NB4 (cell line): ENCODE results near the gene PSMC2.

Experiments used
- CTCF ChIP-seq: IDR thresholded peaks from one replicate; pipeline ENCODE4 v1.5.1; 2012; ENCODE audit warnings: low read depth, low read length
- POLR2A ChIP-seq: IDR thresholded peaks from 2 replicates; pipeline ENCODE4 v1.6.1; 2011; ENCODE audit warnings: mild to moderate bottlenecking; ENCODE audit not compliant: insufficient read length; ENCODE audit errors: extremely low read depth

GRCh38 chr7:103379270-103379975 is 32.0 kb downstream of the PSMC2 start:
- TF ChIP-seq POLR2A = no peak
- TF ChIP-seq CTCF = no peak
